HG03060 (cell line): ENCODE results near the gene MICOS13.

Experiments
- ATAC-seq: cut with Tn5 transposase; IDR thresholded peaks from one replicate; pipeline ENCODE4 v1.9.1; 2021; ENCODE audit warnings: low read depth, moderate number of reproducible peaks; ENCODE audit not compliant: unreplicated experiment

Gene MICOS13

GRCh38 chr19:5632657-5633056, 47.7 kb downstream of the MICOS13 start:
- ATAC-seq, result no peak

GRCh38 chr19:5632241-5632612, 48.1 kb downstream of the MICOS13 start:
- no peak for ATAC-seq

GRCh38 chr19:5631567-5632240, 48.6 kb downstream of the MICOS13 start:
- no peak for ATAC-seq

GRCh38 chr19:5628919-5629481, 51.3 kb downstream of the MICOS13 start:
- ATAC-seq, result no peak

- ATAC-seq, result no peak
Measured at GRCh38 chr19:5628461-5628860, 51.9 kb downstream of the MICOS13 start.
